Endothelial cell (in vitro differentiated cells): Measurements from ENCODE around the gene CDKAL1. TPM values are rescaled to one million over a fixed set of nuclear protein-coding genes. Genes with fewer than 3 reads are reported as not detected.

Experiments
- DNase-seq: peaks from one replicate; pipeline ENCODE4 v3.0.0; 2021; ENCODE audit warnings: low spot score
- H3K27ac Mint-ChIP-seq: one replicate; pipeline ENCODE4 v1.8.0; 2021; ENCODE audit warnings: mixed read lengths, inconsistent platforms; ENCODE audit not compliant: unreplicated experiment
- H3K27me3 Mint-ChIP-seq: one replicate; pipeline ENCODE4 v1.8.0; 2021; ENCODE audit warnings: mild to moderate bottlenecking, moderate library complexity, mixed read lengths, inconsistent platforms; ENCODE audit not compliant: unreplicated experiment
- H3K36me3 Mint-ChIP-seq: one replicate; pipeline ENCODE4 v1.8.0; 2021; ENCODE audit warnings: mild to moderate bottlenecking, low read depth, mixed read lengths, inconsistent platforms; ENCODE audit not compliant: unreplicated experiment
- H3K4me1 Mint-ChIP-seq: one replicate; pipeline ENCODE4 v1.8.0; 2021; ENCODE audit warnings: mild to moderate bottlenecking, mixed read lengths, inconsistent platforms; ENCODE audit not compliant: unreplicated experiment
- H3K4me3 Mint-ChIP-seq: one replicate; pipeline ENCODE4 v1.8.0; 2021; ENCODE audit warnings: mild to moderate bottlenecking, mixed read lengths, inconsistent platforms; ENCODE audit not compliant: unreplicated experiment
- H3K9me3 Mint-ChIP-seq: one replicate; pipeline ENCODE4 v1.8.0; 2021; ENCODE audit warnings: mixed read lengths, inconsistent platforms; ENCODE audit not compliant: unreplicated experiment
- total RNA-seq: library from RNA; stranded (reverse); fragmentation: NEBNext Ultra II Directional; extraction: Animal tissue kit (Norgen Biotek cat#: 25700); gene quantifications from one replicate; pipeline ENCODE4 v1.2.1, GENCODE V29; 2021; ENCODE audit not compliant: unreplicated experiment
- TF ChIP-seq, protein P1 (sequence below): fragments of 200-600 bp; sonication (generic); IDR thresholded peaks from one replicate; pipeline ENCODE4 v1.5.0; 2021; ENCODE audit warnings: antibody characterized with exemption; ENCODE audit not compliant: unreplicated experiment

Gene CDKAL1
- total RNA-seq, 1 donor from 2014 or later, result 43.9 TPM

DNA sequence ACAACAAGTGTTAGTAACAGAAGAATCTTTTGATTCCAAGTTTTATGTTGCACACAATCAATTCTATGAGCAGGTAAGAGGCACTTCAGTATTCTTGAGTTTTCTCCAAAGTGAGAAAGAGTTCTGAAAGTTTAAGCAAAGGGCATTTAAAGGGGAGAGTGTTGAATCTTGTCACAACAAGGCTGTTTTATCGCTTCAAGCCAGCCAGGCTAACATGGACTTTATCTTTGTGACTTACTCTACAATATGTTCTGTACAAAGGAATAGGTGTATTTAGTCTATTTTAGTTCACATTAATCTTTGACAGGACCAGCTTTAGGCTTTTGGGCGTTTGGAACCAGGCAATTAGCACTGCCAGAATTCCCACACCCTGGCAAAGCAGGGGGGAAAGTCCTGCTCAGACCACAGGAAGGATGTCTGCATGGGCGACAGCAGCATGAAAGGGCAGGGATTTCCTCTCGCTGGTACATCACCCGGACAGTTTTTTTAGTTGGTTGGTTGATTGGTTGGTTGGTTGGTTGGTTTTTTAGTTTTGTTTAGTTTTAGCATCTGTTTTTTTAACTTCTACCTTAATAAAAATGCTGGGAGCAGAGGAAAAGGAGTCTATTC lies 663.9 kb downstream of the CDKAL1 start:
- Mint-ChIP-seq H3K36me3 (peaks cover under 1% of the 10 kb centered on the region), H3K27me3 (no peaks in the 10 kb centered on the region), H3K4me3 (no peak overlapping the region), H3K4me1 (peaks cover 59% of the 10 kb centered on the region), H3K27ac (peak overlapping the region; percentile 55), H3K9me3 (no peaks in the 10 kb centered on the region)
- TF ChIP-seq, protein P1, sequence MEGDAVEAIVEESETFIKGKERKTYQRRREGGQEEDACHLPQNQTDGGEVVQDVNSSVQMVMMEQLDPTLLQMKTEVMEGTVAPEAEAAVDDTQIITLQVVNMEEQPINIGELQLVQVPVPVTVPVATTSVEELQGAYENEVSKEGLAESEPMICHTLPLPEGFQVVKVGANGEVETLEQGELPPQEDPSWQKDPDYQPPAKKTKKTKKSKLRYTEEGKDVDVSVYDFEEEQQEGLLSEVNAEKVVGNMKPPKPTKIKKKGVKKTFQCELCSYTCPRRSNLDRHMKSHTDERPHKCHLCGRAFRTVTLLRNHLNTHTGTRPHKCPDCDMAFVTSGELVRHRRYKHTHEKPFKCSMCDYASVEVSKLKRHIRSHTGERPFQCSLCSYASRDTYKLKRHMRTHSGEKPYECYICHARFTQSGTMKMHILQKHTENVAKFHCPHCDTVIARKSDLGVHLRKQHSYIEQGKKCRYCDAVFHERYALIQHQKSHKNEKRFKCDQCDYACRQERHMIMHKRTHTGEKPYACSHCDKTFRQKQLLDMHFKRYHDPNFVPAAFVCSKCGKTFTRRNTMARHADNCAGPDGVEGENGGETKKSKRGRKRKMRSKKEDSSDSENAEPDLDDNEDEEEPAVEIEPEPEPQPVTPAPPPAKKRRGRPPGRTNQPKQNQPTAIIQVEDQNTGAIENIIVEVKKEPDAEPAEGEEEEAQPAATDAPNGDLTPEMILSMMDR, result no peak
- DNase-seq, result no peak

- Mint-ChIP-seq H3K4me1 (peaks cover 59% of the 10 kb centered on the region), H3K27me3 (no peaks in the 10 kb centered on the region), H3K36me3 (no peaks in the 10 kb centered on the region), H3K9me3 (no peaks in the 10 kb centered on the region), H3K27ac (peak overlapping the region; percentile 82), H3K4me3 (peak overlapping the region; percentile 58)
- TF ChIP-seq, protein P1, result no peak
- no peak for DNase-seq
Measured at GRCh38 chr6:21199262-21199661, 665.0 kb downstream of the CDKAL1 start.

- Mint-ChIP-seq H3K27ac (peak overlapping the region; percentile 65), H3K9me3 (no peaks in the 10 kb centered on the region), H3K36me3 (peaks cover 7% of the 10 kb centered on the region), H3K27me3 (no peaks in the 10 kb centered on the region), H3K4me1 (peaks cover 59% of the 10 kb centered on the region), H3K4me3 (no peak overlapping the region)
- TF ChIP-seq, protein P1, result no peak
- DNase-seq, result peak; percentile 28
Measured at GRCh38 chr6:21200134-21200870, 666.0 kb downstream of the CDKAL1 start.

- H3K36me3 Mint-ChIP-seq, result peaks cover 8% of the 10 kb centered on the region
- DNase-seq, result no peak
- no peaks in the 10 kb centered on the region for H3K9me3 Mint-ChIP-seq
- peaks cover 58% of the 10 kb centered on the region for H3K4me1 Mint-ChIP-seq
- no peaks in the 10 kb centered on the region for H3K27me3 Mint-ChIP-seq
- H3K4me3 Mint-ChIP-seq, result no peak overlapping the region
- TF ChIP-seq, protein P1, result no peak
- no peak overlapping the region for H3K27ac Mint-ChIP-seq
Measured at GRCh38 chr6:21201187-21201586, 666.9 kb downstream of the CDKAL1 start.
